Fibroblast of mammary gland (primary cell): Measurements from ENCODE around the gene LTBP1.

ENCODE experiments used
- DNase-seq: peaks from one replicate; pipeline ENCODE4 v3.0.0-alpha.2; 2010; ENCODE audit warnings: low read depth
- H3K4me3 ChIP-seq: 2 replicates; pipeline ENCODE4 v1.5.1; 2011; ENCODE audit warnings: low read depth, mild to moderate bottlenecking, low read length, moderate library complexity; ENCODE audit not compliant: control insufficient read depth
- TF ChIP-seq, protein P1 (sequence below): conservative IDR thresholded peaks from 2 replicates; pipeline ENCODE4 v1.5.1; 2011; ENCODE audit warnings: low read depth, low read length, inconsistent platforms; ENCODE audit not compliant: control insufficient read depth, insufficient read depth

Gene LTBP1

DNA sequence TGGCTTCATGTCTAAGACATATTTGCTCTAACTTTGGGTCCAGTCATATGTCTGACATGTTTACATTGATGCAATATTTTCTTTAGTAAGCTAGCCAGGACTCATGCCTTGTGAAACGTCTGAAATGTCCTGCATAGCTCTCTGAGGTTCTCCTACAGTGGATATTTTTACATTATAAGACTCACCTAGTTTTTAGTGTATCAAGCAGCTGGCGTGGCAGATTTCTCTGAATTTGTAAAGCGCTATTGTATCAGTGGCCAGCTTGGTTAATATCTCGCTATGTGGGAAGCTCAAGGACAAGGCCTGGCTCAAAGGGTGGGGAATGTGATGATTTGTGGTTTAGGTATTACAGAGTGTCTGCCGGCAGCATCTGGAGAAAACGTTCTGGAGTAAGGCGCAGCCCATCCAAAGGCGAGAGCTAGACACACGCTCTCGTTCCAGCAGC lies 164.3 kb downstream of the LTBP1 start:
- H3K4me3 ChIP-seq: no peak overlapping the region
- TF ChIP-seq, protein P1, sequence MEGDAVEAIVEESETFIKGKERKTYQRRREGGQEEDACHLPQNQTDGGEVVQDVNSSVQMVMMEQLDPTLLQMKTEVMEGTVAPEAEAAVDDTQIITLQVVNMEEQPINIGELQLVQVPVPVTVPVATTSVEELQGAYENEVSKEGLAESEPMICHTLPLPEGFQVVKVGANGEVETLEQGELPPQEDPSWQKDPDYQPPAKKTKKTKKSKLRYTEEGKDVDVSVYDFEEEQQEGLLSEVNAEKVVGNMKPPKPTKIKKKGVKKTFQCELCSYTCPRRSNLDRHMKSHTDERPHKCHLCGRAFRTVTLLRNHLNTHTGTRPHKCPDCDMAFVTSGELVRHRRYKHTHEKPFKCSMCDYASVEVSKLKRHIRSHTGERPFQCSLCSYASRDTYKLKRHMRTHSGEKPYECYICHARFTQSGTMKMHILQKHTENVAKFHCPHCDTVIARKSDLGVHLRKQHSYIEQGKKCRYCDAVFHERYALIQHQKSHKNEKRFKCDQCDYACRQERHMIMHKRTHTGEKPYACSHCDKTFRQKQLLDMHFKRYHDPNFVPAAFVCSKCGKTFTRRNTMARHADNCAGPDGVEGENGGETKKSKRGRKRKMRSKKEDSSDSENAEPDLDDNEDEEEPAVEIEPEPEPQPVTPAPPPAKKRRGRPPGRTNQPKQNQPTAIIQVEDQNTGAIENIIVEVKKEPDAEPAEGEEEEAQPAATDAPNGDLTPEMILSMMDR: no peak
- peak; percentile 75 for DNase-seq

DNA sequence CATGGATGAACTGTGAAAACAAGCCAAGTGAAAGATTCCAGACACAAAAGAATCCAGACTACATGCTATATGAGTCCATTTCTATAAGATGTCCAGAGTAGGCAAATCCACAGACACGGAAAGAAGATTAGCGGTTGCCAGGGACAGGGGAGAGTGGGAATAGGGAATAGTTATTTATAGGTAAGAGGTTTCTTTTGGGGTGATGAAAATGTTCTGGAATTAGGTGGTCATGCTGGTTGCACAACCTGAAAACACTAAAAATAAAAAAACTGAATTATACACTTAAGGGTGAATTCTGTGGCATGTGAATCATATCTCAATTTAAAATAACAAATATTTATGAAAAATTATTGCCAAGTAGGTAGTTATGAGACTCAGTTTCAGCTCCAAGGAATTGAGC lies 168.4 kb downstream of the LTBP1 start:
- H3K4me3 ChIP-seq: no peak overlapping the region
- TF ChIP-seq, protein P1: no peak
- DNase-seq: no peak

DNA sequence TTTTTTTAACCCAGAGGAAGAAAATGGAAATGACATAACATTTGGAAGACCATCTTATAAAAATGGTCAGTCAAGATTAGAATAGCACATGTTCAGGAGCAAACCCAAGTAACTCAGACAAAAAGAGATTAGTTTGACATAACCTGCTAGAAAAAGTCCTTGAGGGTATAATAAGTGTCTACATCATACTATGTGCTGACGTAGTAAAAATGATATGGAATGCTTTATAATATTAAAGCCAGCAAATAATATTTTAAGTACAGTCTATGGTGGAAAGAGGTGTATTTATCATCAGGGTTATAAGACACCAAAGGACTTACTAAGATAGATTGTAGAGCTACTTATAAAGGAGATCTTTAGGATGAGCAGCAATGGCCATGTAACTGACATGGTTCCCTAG lies 169.0 kb downstream of the LTBP1 start:
- H3K4me3 ChIP-seq: no peak overlapping the region
- no peak for DNase-seq
- TF ChIP-seq, protein P1: no peak

DNA sequence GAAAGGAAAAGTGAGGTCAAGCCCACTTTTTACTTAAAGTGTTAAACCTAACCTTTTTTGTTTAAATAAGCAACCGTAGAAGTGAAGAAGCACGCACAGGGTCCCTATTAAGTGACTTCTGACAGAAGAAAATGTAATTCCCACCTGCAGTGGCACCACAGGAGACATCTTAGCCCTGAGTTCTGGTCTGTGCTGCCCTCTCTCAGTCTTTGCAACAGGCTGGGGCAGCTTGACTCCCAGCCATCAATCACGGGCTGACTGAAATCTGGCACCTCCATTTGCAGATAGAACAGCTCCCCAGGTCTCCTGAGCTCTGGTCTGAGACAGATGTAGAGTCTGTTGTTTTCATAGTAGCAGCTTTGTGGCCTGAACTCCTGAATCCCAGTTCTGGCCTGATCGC lies 170.0 kb downstream of the LTBP1 start:
- H3K4me3 ChIP-seq: no peak overlapping the region
- TF ChIP-seq, protein P1: no peak
- no peak for DNase-seq

DNA sequence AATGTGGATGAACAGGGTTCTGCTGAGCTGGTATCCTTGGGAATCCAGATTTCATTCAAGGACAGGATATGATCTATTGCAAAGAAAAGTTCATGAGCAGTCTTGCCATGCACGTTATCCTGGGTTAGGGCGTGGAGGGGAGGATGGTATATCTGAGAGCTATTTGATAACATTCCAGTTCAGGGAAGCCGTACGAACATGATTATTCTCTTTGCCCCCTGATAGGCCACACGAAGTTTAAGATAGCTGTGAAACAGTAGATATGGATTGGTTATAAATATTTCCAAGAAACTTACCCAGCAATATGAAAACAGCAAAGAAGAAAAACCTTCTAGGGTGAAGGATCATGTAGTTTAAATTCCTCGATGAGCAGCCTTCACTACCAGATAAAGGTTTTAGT lies 171.9 kb downstream of the LTBP1 start:
- TF ChIP-seq, protein P1: no peak
- no peak overlapping the region for H3K4me3 ChIP-seq
- no peak for DNase-seq

DNA sequence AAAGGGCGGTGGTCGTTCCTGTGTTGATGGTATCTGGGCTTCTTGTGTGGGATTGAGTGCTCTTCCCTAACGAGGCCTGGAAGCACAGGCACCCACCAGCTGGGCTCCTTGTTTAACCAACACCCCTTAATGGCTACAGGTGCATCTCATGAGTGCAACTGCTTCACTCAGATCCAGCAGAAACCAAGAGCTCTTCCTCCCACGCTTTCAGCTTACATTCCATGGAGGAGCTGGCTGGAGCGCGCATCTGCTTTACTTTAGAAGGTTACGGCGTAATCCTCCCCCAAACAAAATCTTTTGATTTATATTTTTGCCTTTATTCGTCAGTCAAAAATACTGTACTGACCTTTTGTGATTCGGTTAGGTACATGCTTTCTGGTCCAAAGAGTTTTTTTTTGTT lies 174.7 kb downstream of the LTBP1 start:
- DNase-seq: no peak
- H3K4me3 ChIP-seq: no peak overlapping the region
- TF ChIP-seq, protein P1: no peak

DNA sequence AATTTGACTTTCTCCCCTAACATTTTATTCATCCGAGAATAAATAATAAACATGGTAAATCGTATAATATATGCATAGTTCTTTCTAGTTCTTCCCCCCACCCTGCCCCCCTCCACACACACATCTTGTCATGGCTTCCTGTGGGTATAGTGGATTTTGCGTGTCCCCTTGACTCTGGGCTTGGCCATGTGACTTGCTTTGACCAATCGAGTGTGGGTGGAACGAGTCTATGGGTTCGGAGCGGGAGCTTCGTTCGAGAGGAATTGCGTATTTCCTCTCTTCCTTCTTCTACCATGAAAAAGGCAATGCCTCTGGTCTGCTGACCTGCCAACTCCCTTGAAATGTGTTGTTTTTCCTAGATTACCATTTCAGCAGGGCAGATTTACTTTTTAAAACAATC lies 175.2 kb downstream of the LTBP1 start:
- no peak overlapping the region for H3K4me3 ChIP-seq
- TF ChIP-seq, protein P1: no peak
- DNase-seq: no peak
